NCI-H187 (cell line): ENCODE measurements around the gene OPRL1.
"Not testable (repeated sequence)": the region's sequence is repeated elsewhere in the genome, so short reads cannot be mapped to it uniquely, and the experiment has no call there.

ENCODE experiments used
- DNase-seq, 2 experiments: peaks; one replicate each; lab custom pipeline; 2025; lab: John Stamatoyannopoulos, UW

Gene OPRL1

DNA sequence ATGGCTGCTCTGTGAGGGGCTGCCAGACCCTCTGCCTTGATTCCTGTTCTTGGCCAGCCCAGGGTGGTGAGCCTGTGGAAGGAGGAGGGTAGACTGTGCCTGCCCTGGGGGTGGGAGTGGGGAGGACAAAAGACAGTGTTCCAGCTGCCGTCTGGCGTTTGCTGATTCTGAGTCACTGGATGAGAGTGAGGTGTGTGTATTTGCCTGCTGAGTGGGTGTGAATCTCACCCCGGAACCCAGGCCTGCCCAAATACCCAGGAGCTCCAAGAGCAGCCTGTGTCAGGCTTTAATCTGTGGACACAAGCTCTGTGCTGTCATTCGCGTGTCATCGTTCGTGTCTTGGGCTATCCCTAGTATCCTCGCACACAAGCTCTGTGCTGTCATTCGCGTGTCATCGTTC is 6.9 kb downstream of the OPRL1 start:
- DNase-seq = no peak

DNA sequence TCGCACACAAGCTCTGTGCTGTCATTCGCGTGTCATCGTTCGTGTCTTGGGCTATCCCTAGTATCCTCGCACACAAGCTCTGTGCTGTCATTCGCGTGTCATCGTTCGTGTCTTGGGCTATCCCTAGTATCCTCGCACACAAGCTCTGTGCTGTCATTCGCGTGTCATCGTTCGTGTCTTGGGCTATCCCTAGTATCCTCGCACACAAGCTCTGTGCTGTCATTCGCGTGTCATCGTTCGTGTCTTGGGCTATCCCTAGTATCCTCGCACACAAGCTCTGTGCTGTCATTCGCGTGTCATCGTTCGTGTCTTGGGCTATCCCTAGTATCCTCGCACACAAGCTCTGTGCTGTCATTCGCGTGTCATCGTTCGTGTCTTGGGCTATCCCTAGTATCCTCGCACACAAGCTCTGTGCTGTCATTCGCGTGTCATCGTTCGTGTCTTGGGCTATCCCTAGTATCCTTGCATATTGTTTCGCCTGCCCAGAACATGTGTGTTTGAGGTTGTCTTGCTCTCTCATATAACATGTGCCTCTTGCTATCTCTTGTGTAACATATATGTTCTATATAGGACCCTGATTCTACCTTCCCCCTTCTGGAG is 7.4 kb downstream of the OPRL1 start:
- not testable (repeated sequence) for DNase-seq

DNA sequence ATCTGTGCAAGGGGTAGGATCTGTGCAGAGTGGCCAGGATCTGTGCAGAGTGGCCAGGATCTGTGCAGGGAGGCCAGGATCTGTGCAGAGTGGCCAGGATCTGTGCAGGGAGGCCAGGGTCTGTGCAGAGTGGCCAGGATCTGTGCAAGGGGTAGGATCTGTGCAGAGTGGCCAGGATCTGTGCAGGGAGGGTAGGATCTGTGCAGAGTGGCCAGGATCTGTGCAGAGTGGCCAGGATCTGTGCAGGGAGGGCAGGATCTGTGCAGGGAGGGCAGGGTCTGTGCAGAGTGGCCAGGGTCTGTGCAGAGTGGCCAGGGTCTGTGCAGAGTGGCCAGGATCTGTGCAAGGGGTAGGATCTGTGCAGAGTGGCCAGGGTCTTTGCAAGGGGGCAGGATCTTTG is 8.7 kb downstream of the OPRL1 start:
- not testable (repeated sequence) for DNase-seq

DNA sequence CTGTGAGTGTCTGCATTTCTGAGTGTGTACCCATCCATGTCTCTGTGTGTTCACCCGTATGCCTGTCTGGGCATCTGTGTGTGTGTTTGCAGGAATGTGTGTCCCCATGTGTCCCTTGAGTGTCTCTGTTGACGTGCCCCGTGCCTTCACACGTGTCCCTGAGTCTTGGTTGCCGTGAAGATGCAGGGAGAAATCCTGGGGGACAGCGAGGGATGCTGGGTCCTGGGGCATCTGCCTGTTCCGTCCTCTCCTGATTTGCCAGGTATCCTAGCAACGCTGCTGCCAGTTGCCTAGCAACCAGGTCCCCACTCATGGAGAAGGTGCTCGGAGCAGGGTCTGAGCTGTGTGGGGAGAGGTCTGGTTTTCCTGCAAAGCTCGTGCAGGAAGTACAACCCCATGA is 10.3 kb downstream of the OPRL1 start:
- DNase-seq = no peak

DNA sequence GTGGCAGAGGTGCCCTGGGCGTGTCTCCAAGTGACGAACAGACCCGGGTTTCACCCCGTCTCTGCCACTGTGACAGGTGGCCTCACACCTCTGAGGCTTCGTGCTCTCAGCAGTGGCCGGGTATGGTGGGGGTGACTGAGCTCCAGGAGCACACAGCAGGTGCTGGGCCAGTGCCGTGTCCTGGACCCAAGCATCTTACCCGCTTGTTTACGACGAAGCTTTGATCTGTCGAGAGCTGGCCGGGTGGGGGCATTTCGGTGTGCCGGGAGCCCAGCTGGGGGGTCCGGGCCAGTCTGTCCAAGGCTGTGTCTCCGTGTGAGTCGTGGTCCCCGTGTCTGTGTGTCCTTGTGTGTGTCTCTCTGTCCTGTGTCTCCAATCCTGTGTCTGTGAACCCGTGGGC is 11.5 kb downstream of the OPRL1 start:
- DNase-seq = no peak

DNA sequence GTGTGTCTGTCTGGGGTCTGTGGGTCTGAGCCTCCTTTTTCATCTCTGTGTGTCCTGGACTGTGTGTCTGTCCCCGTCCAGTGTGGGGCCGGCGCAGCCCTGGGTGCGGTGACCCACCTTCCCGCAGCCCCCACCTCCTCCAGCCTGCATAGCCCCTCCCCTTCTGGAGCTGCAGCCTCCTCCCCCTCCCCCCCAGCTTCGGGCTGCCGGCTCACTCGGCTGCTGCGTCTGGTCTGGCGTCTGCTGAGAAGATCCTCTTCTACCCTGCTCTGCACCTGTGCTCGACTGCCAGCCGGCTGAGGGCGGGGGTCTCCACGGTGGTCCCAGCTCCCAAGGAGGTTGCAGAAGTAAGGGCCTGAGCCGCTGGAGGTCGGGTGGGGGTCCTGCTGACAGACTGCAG is 11.9 kb downstream of the OPRL1 start:
- no peak for DNase-seq

DNA sequence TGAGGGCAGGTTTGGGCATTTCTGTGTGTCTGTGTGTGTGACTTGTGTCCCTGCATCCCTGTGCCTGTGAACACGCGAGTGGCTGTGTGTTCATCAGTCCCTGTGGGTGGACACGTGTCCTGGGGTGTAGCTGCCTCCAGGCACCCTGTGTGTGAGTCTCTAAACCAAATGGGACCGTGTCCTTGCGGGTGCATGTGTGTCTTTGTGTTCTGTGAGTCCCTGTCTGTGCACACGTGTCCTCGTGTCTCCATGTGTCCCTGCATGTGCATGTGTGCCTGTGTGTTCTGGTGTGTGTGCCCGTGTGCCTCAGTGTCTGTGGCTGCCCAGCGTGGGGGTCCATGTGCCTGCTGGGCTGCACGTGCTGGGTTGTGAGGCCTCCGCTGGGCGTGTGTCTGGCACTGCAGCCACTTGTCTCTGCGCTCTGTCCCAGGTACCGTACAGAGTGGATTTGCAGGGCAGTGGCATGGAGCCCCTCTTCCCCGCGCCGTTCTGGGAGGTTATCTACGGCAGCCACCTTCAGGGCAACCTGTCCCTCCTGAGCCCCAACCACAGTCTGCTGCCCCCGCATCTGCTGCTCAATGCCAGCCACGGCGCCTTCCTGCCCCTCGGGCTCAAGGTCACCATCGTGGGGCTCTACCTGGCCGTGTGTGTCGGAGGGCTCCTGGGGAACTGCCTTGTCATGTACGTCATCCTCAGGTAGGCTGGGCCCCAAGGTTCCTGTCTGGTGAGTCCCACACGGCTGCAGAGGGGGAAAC is 12.6 kb downstream of the OPRL1 start:
- DNase-seq = no peak

DNA sequence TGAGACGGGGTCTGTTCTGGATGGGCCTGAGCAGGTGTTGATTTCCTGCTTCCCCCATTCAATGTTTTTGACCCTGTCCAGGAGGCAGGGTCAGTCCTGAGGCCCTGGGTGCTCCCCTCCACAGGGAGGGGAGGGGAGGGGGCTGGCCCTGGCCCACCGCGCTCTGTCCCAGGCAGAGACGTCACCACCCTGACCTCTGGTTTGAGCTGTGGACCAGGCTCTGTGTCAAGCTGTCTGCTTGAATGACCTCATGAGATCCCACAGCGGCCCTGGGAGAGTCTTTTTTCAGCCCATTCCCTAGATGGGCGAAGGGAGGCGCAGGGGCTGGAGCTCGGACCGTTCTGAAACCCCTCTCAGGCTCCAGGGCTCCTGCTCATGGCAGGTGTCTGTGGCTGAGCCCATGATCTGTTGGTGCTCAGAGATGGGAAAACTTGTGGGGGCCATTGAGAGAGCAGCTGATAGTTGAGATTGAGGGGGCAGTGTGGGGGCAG is 13.2 kb downstream of the OPRL1 start:
- no peak for DNase-seq

DNA sequence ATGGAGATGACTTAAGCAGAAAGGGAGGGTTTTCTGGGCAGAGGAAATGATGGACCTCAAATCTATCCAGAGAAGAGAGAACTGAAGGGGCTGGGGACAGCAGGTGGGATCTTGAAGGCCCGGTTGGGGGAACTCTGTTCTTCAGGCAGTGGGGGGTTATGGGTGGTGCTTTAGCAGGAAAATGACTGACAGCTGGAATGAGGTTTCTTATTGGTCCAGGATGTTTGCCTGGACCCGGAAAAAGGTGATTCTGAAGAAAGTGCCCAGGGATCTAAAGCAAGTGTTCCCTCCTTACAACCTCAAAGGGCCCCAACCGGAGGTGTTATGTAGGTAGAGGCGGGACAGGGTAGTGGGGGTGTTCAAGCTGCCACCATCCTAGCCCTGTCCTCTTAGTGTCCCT is 15.6 kb downstream of the OPRL1 start:
- no peak for DNase-seq

DNA sequence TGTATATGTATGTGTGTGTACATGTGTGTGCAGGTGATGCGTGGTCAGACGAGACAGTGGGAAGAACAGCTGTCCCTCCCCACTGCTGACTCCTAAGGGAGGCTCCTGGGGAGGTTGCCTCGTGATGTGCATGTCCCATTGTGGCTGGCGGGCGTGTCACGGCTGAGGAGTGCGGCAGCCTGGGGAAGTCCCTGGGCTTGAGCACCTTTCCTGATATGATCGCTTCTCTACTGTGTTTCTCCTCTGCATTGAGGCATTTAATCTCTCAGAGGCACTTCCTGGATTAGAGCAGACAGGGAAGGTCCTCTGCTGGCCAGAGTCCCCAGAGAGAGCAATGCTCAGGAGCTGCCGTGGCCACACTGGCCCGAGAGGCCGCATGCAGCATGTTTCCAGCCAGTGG is 16.0 kb downstream of the OPRL1 start:
- DNase-seq = no peak

DNA sequence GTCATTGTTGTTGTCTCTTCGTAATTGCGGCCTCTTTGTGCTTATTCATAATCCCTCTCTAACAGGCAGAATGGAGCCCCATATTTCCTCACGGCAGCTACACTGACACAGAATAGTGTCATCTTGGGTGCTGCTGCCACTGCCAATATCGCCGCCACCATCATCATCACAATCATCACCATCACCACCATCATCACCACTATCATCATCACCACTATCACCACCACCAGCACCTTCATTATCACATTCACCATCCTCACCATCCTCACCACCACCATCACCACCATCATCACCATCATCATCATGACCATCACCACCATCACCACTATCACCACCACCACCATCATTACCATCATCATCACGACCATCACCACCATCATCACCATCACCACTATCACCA is 16.7 kb downstream of the OPRL1 start:
- DNase-seq = no peak

DNA sequence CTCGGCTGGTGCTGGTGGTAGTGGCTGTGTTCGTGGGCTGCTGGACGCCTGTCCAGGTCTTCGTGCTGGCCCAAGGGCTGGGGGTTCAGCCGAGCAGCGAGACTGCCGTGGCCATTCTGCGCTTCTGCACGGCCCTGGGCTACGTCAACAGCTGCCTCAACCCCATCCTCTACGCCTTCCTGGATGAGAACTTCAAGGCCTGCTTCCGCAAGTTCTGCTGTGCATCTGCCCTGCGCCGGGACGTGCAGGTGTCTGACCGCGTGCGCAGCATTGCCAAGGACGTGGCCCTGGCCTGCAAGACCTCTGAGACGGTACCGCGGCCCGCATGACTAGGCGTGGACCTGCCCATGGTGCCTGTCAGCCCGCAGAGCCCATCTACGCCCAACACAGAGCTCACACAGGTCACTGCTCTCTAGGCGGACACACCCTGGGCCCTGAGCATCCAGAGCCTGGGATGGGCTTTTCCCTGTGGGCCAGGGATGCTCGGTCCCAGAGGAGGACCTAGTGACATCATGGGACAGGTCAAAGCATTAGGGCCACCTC is 18.7 kb downstream of the OPRL1 start:
- DNase-seq = no peak

DNA sequence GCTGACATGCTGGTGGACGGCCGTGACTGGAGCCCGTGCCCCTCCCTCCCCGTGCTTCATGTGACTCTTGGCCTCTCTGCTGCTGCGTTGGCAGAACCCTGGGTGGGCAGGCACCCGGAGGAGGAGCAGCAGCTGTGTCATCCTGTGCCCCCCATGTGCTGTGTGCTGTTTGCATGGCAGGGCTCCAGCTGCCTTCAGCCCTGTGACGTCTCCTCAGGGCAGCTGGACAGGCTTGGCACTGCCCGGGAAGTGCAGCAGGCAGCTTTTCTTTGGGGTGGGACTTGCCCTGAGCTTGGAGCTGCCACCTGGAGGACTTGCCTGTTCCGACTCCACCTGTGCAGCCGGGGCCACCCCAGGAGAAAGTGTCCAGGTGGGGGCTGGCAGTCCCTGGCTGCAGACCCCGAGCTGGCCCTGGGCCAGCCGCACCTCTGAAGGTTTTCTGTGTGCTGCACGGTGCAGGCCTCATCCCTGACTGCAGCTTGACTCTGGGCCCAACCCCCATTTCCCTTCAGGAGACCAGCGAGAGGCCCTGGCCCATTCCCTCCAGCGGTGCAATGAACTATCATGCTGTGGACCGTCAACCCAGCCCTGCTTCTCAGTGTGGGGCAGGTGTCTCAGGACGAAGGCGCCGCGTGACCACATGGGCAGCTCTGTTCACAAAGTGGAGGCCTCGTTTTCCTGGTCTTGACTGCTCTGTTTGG is 19.4 kb downstream of the OPRL1 start:
- DNase-seq = no peak

DNA sequence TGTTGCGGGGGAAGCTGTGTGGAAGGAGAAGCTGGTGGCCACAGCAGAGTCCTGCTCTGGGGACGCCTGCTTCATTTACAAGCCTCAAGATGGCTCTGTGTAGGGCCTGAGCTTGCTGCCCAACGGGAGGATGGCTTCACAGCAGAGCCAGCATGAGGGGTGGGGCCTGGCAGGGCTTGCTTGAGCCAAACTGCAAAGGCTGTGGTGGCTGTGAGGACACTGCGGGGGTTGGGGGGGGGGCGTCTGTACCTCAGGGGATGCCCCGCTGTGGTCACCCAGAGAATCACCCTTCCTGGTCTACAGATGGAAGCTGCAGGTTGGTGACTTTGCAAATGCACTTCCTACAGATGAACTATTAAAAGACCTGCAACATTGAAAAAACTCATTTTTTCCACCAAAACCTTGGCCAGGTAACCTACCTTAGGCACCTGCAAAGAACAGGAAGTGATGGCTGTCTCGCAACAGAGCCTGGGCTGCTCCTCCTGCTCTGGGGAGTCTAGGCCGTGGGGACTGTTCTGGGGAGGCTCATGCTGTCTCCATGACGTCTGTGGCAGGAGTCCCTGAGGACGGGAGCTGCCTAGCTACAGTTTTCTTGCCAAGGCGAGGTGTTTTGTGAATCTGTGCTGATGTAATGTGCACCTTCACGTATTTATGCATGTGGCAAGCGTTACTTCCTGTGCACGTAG is 20.1 kb downstream of the OPRL1 start:
- DNase-seq = no peak

DNA sequence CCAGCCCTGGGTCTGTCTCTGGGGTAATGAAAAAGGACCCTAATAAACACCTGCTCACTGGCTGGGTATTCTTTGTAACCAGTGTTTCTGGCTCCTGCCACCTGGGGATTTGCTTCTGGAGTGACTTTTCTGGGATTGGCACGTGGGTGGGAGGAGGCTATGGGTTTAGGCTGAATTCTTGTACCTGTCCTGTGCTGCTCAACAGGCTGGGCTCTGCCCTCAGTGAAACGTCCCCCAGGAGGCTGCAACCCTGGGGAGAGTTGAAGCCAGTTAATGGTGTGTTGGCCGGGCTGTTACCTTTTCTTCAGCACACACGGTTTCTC is 20.6 kb downstream of the OPRL1 start:
- DNase-seq = no peak

DNA sequence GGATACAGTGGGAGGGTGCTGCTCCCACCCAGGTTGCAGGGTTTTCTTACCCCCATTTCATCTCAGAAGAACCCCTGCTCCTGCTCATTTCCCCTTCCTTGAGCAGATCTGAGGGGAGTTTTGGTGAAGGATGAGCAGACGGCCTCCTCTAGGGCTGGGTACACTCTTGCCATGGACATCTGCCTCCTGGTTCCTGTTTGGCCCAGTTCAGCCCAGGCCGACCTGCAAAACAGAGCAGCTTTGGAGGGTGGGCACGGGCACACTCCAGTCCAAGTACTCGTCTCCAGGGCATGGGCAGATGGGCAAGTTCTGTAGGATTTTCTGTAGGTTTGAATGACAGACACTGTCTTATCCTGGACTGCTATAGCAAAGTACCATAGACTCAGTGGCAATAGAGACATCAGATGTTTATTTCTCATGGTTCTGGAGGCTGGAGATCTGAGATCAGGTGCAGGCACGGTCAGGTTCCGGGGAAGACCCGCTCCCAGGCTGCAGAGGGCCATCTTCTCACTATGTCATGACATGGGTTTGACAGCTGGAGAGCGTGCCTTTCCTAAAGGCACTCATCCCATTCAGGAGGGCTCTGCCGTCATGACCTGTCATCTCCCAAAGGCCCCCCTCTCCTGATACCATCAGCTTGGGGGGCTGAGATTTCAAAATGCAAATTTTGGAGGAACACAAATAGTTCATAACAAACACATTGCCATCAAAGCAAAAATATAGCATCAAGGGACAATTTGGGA is 21.2 kb downstream of the OPRL1 start:
- DNase-seq = no peak

DNA sequence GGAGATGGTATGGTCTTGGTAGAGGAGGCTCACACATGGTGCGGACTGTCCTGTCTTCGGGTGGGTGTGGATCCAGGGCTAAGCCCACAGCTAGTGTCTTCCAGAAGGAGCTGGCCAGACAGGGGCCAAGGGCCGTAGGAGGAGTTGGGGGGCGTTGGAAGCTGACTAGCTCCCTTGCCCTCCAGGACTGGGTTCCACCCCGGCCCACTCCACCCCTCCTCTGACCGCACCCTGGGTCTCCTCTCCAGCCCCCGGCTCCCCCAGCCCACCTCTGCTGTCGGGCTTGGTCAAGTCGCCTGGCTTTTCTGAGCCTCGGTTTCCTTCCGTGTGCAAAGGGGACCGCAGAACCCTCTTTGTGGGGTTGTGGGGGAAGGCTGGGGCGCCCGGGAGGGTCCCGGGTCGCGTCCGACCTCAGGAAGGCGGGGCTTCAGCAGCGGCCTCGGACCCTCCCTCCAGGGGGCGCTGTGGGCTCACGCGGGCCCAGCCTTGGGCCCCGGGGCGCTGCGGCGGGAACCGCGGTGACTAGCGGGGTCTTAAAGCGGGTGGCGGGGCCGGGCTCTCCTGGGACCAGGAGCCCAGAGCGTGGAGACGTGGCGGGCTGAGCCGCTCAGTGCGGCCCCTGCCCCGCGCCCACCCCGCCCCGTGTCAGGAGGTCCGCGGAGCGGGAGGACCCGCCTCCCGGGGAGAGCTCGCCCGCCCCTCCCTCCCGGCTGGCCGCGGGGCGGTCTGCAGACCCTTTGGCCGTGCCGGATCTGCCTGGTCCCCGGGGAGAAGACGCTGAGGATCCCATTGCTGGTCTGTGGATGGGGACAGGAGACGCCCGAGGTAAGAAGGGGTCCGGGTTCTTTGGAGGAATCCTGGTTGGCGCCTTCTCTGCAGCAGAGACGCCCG is 22.1 kb downstream of the OPRL1 start:
- DNase-seq = peak; percentile 47 to 55

DNA sequence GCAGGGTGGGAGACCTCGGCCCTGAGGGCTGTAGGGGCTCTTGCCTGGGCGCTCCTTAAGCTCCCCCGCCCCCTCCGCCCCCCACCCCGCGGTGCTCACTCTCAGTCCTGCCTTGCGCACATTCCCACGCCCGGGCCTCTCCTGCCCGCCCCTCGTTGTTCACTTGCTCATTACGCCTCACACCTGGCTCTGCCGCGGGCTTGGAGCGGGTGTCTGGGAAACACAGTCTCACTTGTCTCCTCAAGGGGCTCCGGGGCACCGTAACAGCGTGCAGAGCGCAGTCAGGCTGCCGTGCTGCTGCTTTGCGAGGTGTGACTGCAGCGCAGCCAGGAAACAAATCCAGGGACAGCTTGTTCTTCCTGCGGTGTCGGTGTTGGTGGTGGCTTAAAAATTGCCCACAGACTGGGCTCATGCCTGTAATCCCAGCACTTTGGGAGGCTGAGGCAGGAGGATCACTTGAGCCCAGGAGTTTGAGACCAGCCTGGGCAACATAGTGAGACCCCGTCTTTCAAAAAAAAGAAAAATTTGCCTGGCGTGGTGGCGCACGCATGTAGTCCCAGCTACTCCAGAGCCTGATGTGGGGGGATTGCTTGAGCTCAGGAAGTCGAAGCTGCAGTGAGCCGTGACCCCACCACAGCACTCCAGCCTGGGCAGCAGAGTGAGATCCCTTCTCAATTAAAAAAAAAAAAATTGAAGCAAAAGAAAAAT is 22.9 kb downstream of the OPRL1 start:
- peak; percentile 52 to 85 for DNase-seq

DNA sequence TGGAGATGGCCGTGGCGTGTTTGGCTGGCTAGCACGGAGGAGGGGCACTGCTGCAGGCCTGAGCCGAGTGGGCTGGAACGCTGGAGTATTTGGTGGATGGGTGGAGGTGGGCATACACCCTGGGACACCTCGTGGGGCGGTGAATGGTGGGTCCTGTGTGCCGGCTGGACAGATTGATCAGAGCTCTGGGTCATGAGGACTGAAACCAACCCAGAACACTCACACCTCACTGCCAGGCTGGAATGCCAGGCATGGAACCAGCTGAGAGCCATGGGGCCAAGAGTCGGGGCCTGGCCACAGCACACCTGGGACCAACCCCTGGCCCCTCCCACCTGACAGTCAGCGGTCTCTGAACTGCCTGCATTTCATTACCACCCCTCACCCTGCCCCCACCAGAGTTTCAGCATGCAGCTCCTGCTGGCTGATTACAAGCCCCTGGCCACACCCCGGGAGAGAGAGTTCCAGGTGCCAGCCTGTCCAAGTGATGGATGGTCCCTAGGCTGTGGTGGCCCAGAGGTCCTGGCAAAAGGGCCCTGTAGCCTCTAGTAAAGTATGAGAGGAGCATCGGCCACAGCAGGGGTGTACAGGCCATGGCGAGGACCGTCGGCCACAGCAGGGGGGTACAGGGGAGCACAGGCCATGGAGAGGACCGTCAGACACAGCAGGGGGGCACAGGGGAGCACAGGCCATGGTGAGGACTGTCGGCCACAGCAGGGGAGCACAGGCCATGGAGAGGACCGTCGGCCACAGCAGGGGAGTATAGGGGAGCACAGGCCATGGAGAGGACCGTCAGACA is 24.2 kb downstream of the OPRL1 start:
- no peak for DNase-seq
